H9 (cell line): ENCODE results near the gene GALNT9. TPM values are rescaled to one million over a fixed set of nuclear protein-coding genes. Genes with fewer than 3 reads are reported as not detected.
A peak's percentile ranks its signal among the peaks of the same experiment; 100 is the strongest.

Experiments used
- DNase-seq: peaks from one replicate; pipeline ENCODE4 v3.0.0-alpha.2; 2017
- H2AFZ ChIP-seq: one replicate; pipeline ENCODE4 v1.6.1; 2013; ENCODE audit warnings: mild to moderate bottlenecking, low read length, control low read depth, moderate library complexity
- H2AK5ac ChIP-seq: 2 replicates; pipeline ENCODE4 v1.6.1; 2013; ENCODE audit warnings: low read length, control low read depth, mixed read lengths; ENCODE audit not compliant: insufficient read length
- H2BK120ac ChIP-seq: one replicate; pipeline ENCODE4 v1.6.1; 2013; ENCODE audit warnings: low read depth, mild to moderate bottlenecking, low read length, control low read depth, inconsistent platforms; ENCODE audit not compliant: poor library complexity, severe bottlenecking
- H2BK12ac ChIP-seq: 2 replicates; pipeline ENCODE4 v1.6.1; 2013; ENCODE audit warnings: low read length, control low read depth, mixed read lengths, low read depth; ENCODE audit not compliant: insufficient read length
- H2BK15ac ChIP-seq: 2 replicates; pipeline ENCODE4 v1.6.1; 2013; ENCODE audit warnings: low read depth, low read length, control low read depth
- H2BK20ac ChIP-seq: one replicate; pipeline ENCODE4 v1.6.1; 2013; ENCODE audit warnings: low read depth, mild to moderate bottlenecking, low read length, control low read depth, inconsistent platforms; ENCODE audit not compliant: poor library complexity, severe bottlenecking
- H2BK5ac ChIP-seq: 2 replicates; pipeline ENCODE4 v1.6.1; 2013; ENCODE audit warnings: low read length, control low read depth, mixed read lengths; ENCODE audit not compliant: insufficient read length
- H3K14ac ChIP-seq: 2 replicates; pipeline ENCODE4 v1.6.1; 2013; ENCODE audit warnings: low read length, control low read depth; ENCODE audit not compliant: insufficient read depth
- H3K18ac ChIP-seq: 2 replicates; pipeline ENCODE4 v1.6.1; 2013; ENCODE audit warnings: low read depth, mild to moderate bottlenecking, mixed read lengths, low read length, control low read depth; ENCODE audit not compliant: insufficient read length
- H3K23ac ChIP-seq: 2 replicates; pipeline ENCODE4 v1.6.1; 2013; ENCODE audit warnings: low read length, control low read depth, mixed read lengths, low read depth; ENCODE audit not compliant: insufficient read length
- H3K23me2 ChIP-seq: 2 replicates; pipeline ENCODE4 v1.6.1; 2013; ENCODE audit warnings: low read depth, mild to moderate bottlenecking, mixed read lengths, low read length, control low read depth; ENCODE audit not compliant: insufficient read length, poor library complexity, severe bottlenecking
- H3K27ac ChIP-seq: 2 replicates; pipeline ENCODE4 v1.5.1; 2013; ENCODE audit warnings: low read length, control low read depth, mixed read lengths, low read depth; ENCODE audit not compliant: insufficient read length
- H3K27me3 ChIP-seq: 2 replicates; pipeline ENCODE4 v1.6.1; 2013; ENCODE audit warnings: low read length, control low read depth, inconsistent platforms; ENCODE audit not compliant: insufficient read depth
- H3K4ac ChIP-seq: 2 replicates; pipeline ENCODE4 v1.6.1; 2013; ENCODE audit warnings: low read depth, mild to moderate bottlenecking, control low read depth, inconsistent platforms, low read length, moderate library complexity
- H3K4me1 ChIP-seq: 2 replicates; pipeline ENCODE4 v1.6.1; 2013; ENCODE audit warnings: low read length, control low read depth, inconsistent platforms; ENCODE audit not compliant: insufficient read depth
- H3K4me2 ChIP-seq: 2 replicates; pipeline ENCODE4 v1.6.1; 2013; ENCODE audit warnings: low read length, control low read depth, mixed read lengths; ENCODE audit not compliant: insufficient read length, insufficient read depth
- H3K56ac ChIP-seq: 2 replicates; pipeline ENCODE4 v1.6.1; 2013; ENCODE audit warnings: low read depth, mild to moderate bottlenecking, mixed read lengths, low read length, control low read depth; ENCODE audit not compliant: insufficient read length
- H3K79me1 ChIP-seq: 2 replicates; pipeline ENCODE4 v1.6.1; 2013; ENCODE audit warnings: low read depth, mild to moderate bottlenecking, moderate library complexity, low read length, control low read depth, inconsistent platforms; ENCODE audit not compliant: insufficient read depth, poor library complexity, severe bottlenecking
- H3K79me2 ChIP-seq: 2 replicates; pipeline ENCODE4 v1.6.1; 2013; ENCODE audit warnings: low read length, control low read depth, inconsistent platforms; ENCODE audit not compliant: insufficient read depth
- H3K9ac ChIP-seq: 2 replicates; pipeline ENCODE4 v1.6.1; 2013; ENCODE audit warnings: low read length, control low read depth, mixed read lengths; ENCODE audit not compliant: insufficient read length; ENCODE audit errors: extremely low read depth
- H3K9me3 ChIP-seq: one replicate; pipeline ENCODE4 v1.6.1; 2013; ENCODE audit warnings: low read depth, low read length, inconsistent platforms; ENCODE audit not compliant: control insufficient read depth
- H3T11ph ChIP-seq: one replicate; pipeline ENCODE4 v1.6.1; 2013; ENCODE audit warnings: mild to moderate bottlenecking, low read length, control low read depth, inconsistent platforms
- H4K20me1 ChIP-seq: one replicate; pipeline ENCODE4 v1.6.1; 2013; ENCODE audit not compliant: control insufficient read depth, insufficient read length, insufficient read depth
- H4K5ac ChIP-seq: 2 replicates; pipeline ENCODE4 v1.6.1; 2013; ENCODE audit warnings: low read depth, mild to moderate bottlenecking, mixed read lengths, low read length, control low read depth; ENCODE audit not compliant: insufficient read length
- H4K8ac ChIP-seq: replicated peaks from 2 replicates; pipeline ENCODE4 v1.6.1; 2013; ENCODE audit warnings: low read length, control low read depth, mixed read lengths, low read depth; ENCODE audit not compliant: insufficient read length
- H4K91ac ChIP-seq: 2 replicates; pipeline ENCODE4 v1.6.1; 2013; ENCODE audit warnings: low read depth, mild to moderate bottlenecking, moderate library complexity, mixed read lengths, low read length, control low read depth; ENCODE audit not compliant: insufficient read length
- H3K27ac Mint-ChIP-seq, 3 experiments: 2 replicates in 2 of 3; 3 replicates in 1 of 3; pipeline ENCODE4 v1.8.0; 2020 to 2021; ENCODE audit warnings: mixed read lengths in 3 of 3, mild to moderate bottlenecking in 1 of 3, moderate library complexity in 1 of 3
- H3K27me3 Mint-ChIP-seq: 2 replicates; pipeline ENCODE4 v1.8.0; 2021; ENCODE audit warnings: low read depth, mild to moderate bottlenecking, moderate library complexity, mixed read lengths
- H3K36me3 Mint-ChIP-seq, 3 experiments: 2 replicates in 2 of 3; 3 replicates in 1 of 3; pipeline ENCODE4 v1.8.0; 2020 to 2021; ENCODE audit warnings: low read depth in 3 of 3, mixed read lengths in 3 of 3; ENCODE audit not compliant: insufficient read depth in 1 of 3
- H3K4me1 Mint-ChIP-seq, 2 experiments: 2 replicates each; pipeline ENCODE4 v1.8.0; 2020; ENCODE audit warnings: mixed read lengths in 2 of 2
- H3K4me3 Mint-ChIP-seq, 2 experiments: 2 replicates in 1 of 2; 3 replicates in 1 of 2; pipeline ENCODE4 v1.8.0; 2020 to 2021; ENCODE audit warnings: mild to moderate bottlenecking in 2 of 2, mixed read lengths in 2 of 2, moderate library complexity in 1 of 2
- H3K9me3 Mint-ChIP-seq, 2 experiments: 2 replicates in 1 of 2; 3 replicates in 1 of 2; pipeline ENCODE4 v1.8.0; 2020; ENCODE audit warnings: mild to moderate bottlenecking in 2 of 2, mixed read lengths in 2 of 2, moderate library complexity in 1 of 2
- CTCF ChIP-seq: fragments of 200-600 bp; sonication (generic); conservative IDR thresholded peaks from 3 replicates; pipeline ENCODE4 v1.8.0; 2021; ENCODE audit warnings: antibody characterized with exemption, mild to moderate bottlenecking
- WGBS: extraction: QIAGEN DNeasy Blood & Tissue Kit; methylation state at CpG from one replicate; pipeline ENCODE4 v1.1.7; 2013; ENCODE audit warnings: missing lambda C conversion rate, low lambda C conversion rate, mixed read lengths; ENCODE audit not compliant: insufficient read length; ENCODE audit errors: extremely low coverage; 5-methylcytosine and 5-hydroxymethylcytosine counted together
- total RNA-seq: library from RNA; stranded (reverse); gene quantifications from 2 replicates; pipeline ENCODE4 v1.2.1, GENCODE V29; 2021

GALNT9 gene
- total RNA-seq, 1 experiment from 2014 or later: 0.35 TPM

- Histone ChIP-seq H3K23ac (no peak overlapping the region), H3K18ac (no peak overlapping the region), H2AFZ (no peak overlapping the region), H2BK12ac (no peak overlapping the region), H3K14ac (peak overlapping the region; percentile 61; the same call in 1 of the 2 replicates), H3K4ac (no peak overlapping the region), H2BK20ac (no peak overlapping the region), H3K27ac (no peak overlapping the region), H3K56ac (no peak overlapping the region), H3K79me1 (no peaks in the 10 kb centered on the region), H3K27me3 (peaks cover 2% of the 10 kb centered on the region; the same call in 1 of the 2 replicates), H4K20me1 (no peaks in the 10 kb centered on the region), H2BK5ac (no peak overlapping the region), H3K9ac (no peak overlapping the region), H3K4me1 (no peaks in the 10 kb centered on the region), H4K5ac (no peak overlapping the region), H3K79me2 (no peaks in the 10 kb centered on the region), H3K9me3 (no peaks in the 10 kb centered on the region), H2AK5ac (no peak overlapping the region), H2BK15ac (no peak overlapping the region), H2BK120ac (no peak overlapping the region), H3K4me2 (no peak overlapping the region), H3T11ph (no peak overlapping the region), H4K91ac (no peak overlapping the region), H3K23me2 (no peaks in the 10 kb centered on the region), H4K8ac (no peak overlapping the region)
- Mint-ChIP-seq H3K27ac (no peak overlapping the region), H3K4me3 (no peak overlapping the region), H3K36me3 (no peaks in the 10 kb centered on the region), H3K27me3 (peaks cover 63% of the 10 kb centered on the region), H3K4me1 (peaks cover 3 to 19% of the 10 kb centered on the region in 2 experiments), H3K9me3 (peaks cover 0 to 4% of the 10 kb centered on the region in 2 experiments; a peak in 1 of 5 replicates)
- TF ChIP-seq CTCF: no peak
- no peak for DNase-seq
- no CpG with 5 or more reads among the region's 17 CpGs for WGBS
Observed at GRCh38 chr12:132345126-132345525, 15.7 kb upstream of the GALNT9 start.
